Inferior parietal cortex (tissue), 1 donor: ENCODE results near the gene CPNE7.

Source experiments
- DNase-seq: peaks from one replicate; pipeline ENCODE4 v3.0.0-alpha.2; 2016; ENCODE audit errors: extremely low spot score

The CPNE7 gene

GRCh38 chr16:89549007-89549700, 26.4 kb upstream of the CPNE7 start:
- no peak for DNase-seq

GRCh38 chr16:89550421-89551007, 25.0 kb upstream of the CPNE7 start:
- no peak for DNase-seq

- no peak for DNase-seq
Observed at GRCh38 chr16:89552329-89552728, 23.2 kb upstream of the CPNE7 start.

- DNase-seq = no peak
Observed at GRCh38 chr16:89552913-89553312, 22.6 kb upstream of the CPNE7 start.

- DNase-seq = no peak
Observed at GRCh38 chr16:89553733-89554132, 21.8 kb upstream of the CPNE7 start.

GRCh38 chr16:89554343-89554742, 21.2 kb upstream of the CPNE7 start:
- no peak for DNase-seq

- no peak for DNase-seq
Observed at GRCh38 chr16:89555265-89555664, 20.3 kb upstream of the CPNE7 start.

GRCh38 chr16:89555780-89556179, 19.8 kb upstream of the CPNE7 start:
- no peak for DNase-seq

GRCh38 chr16:89556750-89557689, 18.5 kb upstream of the CPNE7 start:
- peak; percentile 84 for DNase-seq

- DNase-seq = no peak
Observed at GRCh38 chr16:89557690-89558490, 17.7 kb upstream of the CPNE7 start.

- peak; percentile 95 for DNase-seq
Observed at GRCh38 chr16:89560378-89561141, 15.0 kb upstream of the CPNE7 start, which contains the start of gene RPL13. TSS of gene RPL13 (plus strand) at chr16:89560682. CDS start at chr16:89560960, 278 bp downstream.

GRCh38 chr16:89561142-89561883, 14.2 kb upstream of the CPNE7 start:
- no peak for DNase-seq

GRCh38 chr16:89561884-89562599, 13.5 kb upstream of the CPNE7 start:
- no peak for DNase-seq

GRCh38 chr16:89562939-89563338, 12.6 kb upstream of the CPNE7 start:
- DNase-seq = no peak

GRCh38 chr16:89563639-89564392, 11.7 kb upstream of the CPNE7 start:
- DNase-seq = no peak

GRCh38 chr16:89564476-89565255, 10.9 kb upstream of the CPNE7 start:
- no peak for DNase-seq

- DNase-seq = no peak
Observed at GRCh38 chr16:89565256-89565505, 10.4 kb upstream of the CPNE7 start.
